Measurements from ENCODE around the gene ITPR1.
"Not testable (repeated sequence)": the region's sequence is repeated elsewhere in the genome, so short reads cannot be mapped to it uniquely, and the experiment has no call there.

ITPR1 gene

DNA sequence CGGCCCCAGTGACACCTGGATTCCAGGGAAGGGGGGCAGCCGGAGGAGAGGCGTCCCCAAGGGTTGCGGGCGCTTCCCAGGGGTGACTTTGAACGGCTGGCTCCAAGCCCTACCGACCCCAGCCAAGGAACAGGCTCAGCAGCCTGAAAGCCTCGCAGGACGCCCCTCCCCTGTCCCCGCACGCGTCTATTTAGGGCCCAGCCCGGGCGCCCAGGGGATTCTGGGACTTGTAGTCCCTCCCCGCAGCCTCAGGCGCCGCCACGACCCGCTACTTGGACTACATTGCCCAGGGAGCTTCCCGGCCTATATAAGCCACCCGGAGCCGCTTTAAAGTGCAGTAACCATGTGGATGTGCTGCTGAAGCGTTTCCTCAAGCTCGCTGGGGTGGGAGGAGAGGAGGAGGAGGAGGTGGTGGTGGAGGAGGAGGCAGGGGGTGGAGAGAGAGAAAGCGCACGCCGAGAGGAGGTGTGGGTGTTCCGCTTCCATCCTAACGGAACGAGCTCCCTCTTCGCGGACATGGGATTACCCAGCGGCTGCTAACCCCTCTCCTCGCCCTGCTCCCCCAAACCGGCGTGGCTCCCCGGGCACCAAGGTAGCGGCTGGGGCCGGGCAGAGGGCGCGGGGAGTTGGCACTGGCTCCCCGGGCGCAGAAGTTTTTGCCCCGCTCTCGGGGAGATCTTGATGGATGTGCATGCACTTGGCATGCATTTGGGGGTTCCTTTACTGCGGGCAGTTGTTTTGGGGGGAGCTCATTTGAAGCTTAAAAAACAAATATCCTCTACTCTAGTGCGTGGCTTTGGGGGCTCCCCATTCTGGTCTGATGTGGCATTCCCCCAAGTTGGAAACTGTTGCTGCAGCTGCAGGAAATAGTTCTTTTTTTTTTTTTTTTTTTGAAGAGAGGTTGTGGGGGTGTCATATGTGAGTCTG, at the start of gene ITPR1:
ITPR1 (plus strand) TSS at position 335 of the 927 bp plus-strand sequence. CDS start 23,144 bp downstream, outside the sequence.
- peak; percentile 97 for DNase-seq (ENCODE audit: low spot score)

- no peak for DNase-seq (ENCODE audit: low spot score)
Measured at GRCh38 chr3:4447295-4447999, 45.7 kb upstream of the ITPR1 start.

- no peak for DNase-seq (ENCODE audit: low spot score)
Measured at GRCh38 chr3:4448187-4448586, 45.0 kb upstream of the ITPR1 start.

DNA sequence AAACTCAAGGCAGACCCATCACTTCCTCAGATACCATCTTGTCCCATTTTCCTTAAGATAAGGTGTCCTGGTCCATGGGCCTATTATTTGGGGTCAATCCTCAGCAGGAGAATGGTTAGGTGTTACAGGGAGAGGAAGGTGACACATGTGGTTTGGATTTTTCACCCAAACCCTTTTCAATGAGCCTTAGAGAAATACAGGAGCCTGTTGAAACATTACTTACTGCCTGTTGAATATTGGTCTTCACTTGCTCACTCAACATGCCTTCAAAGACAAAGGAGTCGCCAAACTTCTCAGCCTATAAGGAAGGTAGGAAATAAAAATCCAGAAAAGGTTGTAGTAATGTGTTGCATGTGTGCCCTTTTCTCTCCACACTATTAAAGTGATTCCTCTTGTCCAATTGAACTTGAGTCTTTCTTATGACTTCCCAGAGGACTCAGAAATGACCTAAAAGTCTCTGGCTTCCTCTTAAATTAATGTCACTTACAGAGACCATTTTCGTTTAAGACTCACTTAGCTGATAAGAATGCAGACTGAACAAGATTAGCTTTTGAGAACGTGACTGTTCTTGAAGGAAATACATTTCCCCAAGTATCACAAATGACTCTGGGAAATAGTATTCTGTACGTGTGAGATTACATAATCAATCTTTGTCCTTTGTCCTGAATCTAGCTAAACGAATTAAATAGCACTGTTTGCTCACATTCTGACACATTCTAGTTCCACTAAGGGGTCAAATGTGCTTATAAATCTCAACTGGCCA, 43.9 kb upstream of the ITPR1 start:
- no peak for DNase-seq (ENCODE audit: low spot score)

DNA sequence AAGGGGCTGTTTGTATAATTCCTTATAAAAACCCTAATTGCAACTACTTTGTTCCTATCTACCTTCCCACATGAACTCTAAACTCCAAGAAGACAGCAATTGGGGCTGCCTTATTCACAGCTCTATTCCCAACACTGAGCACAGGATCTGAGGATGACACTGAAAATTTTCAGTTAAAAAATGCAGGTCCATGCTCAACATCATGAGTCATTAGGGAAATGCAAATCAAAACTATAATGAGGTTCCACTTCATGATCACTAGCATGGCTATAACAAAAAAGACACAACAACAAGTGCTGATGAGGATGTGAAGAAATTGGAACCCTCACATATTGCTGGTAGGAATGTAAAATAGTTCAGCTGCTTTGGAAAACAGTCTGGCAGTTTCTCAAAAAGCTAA, 39.0 kb upstream of the ITPR1 start:
- DNase-seq (ENCODE audit: low spot score): no peak

DNA sequence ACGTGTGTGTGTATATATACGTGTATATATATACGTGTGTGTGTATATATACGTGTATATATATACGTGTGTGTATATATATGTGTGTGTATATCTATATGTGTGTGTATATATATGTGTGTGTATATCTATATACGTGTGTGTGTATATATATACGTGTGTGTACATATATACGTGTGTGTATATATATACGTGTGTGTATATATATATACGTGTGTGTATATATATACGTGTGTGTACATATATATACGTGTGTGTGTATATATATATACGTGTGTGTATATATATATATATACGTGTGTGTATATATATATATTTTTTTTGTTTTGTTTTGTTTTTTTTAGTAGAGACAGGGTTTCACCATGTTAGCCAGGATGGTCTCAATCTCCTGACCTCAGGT, 36.4 kb upstream of the ITPR1 start:
- DNase-seq (ENCODE audit: low spot score): not testable (repeated sequence)

- DNase-seq (ENCODE audit: low spot score): no peak
Measured at GRCh38 chr3:4458961-4459360, 34.2 kb upstream of the ITPR1 start.

DNA sequence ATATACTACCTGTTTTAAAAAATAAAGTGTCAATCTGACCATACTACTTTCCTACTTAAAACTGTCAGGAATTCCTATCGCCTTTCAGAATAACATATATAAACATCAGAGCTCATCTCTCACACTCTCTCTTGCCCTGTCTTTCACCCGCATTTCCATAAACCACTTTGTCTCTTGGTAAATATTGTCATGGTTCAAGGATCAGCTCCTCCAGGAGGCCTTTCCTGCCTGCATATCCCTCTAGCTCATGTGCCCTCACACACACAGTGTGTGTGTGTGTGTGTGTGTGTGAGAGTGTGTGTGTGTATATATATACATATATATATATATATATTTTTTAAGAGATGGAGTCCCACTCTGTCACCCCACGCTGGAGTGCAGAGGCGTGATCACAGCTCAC, 32.8 kb upstream of the ITPR1 start:
- no peak for DNase-seq (ENCODE audit: low spot score)

- no peak for DNase-seq (ENCODE audit: low spot score)
Measured at GRCh38 chr3:4461468-4462090, 31.6 kb upstream of the ITPR1 start.

- no peak for DNase-seq (ENCODE audit: low spot score)
Measured at GRCh38 chr3:4462369-4463040, 30.6 kb upstream of the ITPR1 start.

GRCh38 chr3:4464576-4464975, 28.6 kb upstream of the ITPR1 start:
- DNase-seq (ENCODE audit: low spot score): no peak

- DNase-seq (ENCODE audit: low spot score): peak; percentile 88
Measured at GRCh38 chr3:4466741-4467521, 26.2 kb upstream of the ITPR1 start, which contains the start of gene SUMF1. Gene SUMF1 (minus strand): TSS chr3:4467269. CDS start chr3:4467245, 24 bp downstream.

DNA sequence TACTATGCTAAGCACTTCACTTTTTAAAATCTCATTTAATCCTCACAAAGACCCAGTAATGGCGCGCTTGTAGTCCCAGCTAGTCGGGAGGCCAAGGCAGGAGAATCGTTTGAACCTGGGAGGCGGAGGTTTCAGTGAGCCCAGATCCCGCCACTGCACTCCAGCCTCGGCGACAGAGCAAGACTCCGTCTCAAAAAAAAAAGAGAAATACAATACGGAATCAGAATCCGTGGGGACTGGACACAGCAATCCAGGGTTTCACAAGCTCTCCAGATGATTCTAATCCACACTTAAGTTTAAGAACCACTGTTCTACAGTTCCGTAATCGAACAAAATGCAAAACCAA, 25.7 kb upstream of the ITPR1 start:
- DNase-seq (ENCODE audit: low spot score): no peak

- DNase-seq (ENCODE audit: low spot score): no peak
Measured at GRCh38 chr3:4471907-4472306, 21.2 kb upstream of the ITPR1 start.

- no peak for DNase-seq (ENCODE audit: low spot score)
Measured at GRCh38 chr3:4472312-4472711, 20.8 kb upstream of the ITPR1 start.

- DNase-seq (ENCODE audit: low spot score): no peak
Measured at GRCh38 chr3:4472766-4473165, 20.4 kb upstream of the ITPR1 start.

- DNase-seq (ENCODE audit: low spot score): no peak
Measured at GRCh38 chr3:4474683-4475490, 18.3 kb upstream of the ITPR1 start.

DNA sequence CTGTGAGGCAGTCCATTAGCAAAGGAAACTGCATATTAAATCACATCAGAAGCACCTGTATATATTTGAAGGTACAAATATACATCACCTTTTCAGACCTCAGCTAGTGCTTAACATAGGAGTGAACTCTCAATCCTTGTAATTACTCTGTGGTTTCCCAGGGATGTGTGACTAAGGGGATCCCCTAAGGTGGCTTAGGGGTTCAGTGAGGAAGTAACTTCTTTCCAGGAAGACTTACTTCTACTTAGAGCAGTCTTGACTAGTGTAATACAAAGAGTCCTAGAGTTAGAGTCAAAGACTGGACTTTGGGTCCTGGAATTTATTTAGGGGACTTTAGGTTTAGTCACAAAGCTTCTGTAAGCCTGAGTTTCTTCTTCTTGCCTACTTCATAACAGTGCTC, 17.3 kb upstream of the ITPR1 start:
- no peak for DNase-seq (ENCODE audit: low spot score)

GRCh38 chr3:4476496-4476895, 16.7 kb upstream of the ITPR1 start:
- no peak for DNase-seq (ENCODE audit: low spot score)

GRCh38 chr3:4478261-4478660, 14.9 kb upstream of the ITPR1 start:
- no peak for DNase-seq (ENCODE audit: low spot score)

Data from putamen (tissue), 1 donor.